Cardiac septum (tissue), 1 donor: ENCODE data around the gene EPB41L2. TPM values are rescaled to one million over a fixed set of nuclear protein-coding genes. Genes with fewer than 3 reads are reported as not detected.

Source experiments
- DNase-seq: peaks from one replicate; pipeline ENCODE4 v3.0.0-alpha.2; 2020; ENCODE audit warnings: low spot score
- intact Hi-C: fragments of 100-400 bp; cut with DNase I; formaldehyde crosslinking; loops from one replicate; pipeline ENCODE4 v1.14.0; 2022
- total RNA-seq: library from RNA; stranded (reverse); fragmentation: NEBNext Ultra II Directional; extraction: Animal tissue kit (Norgen Biotek cat#: 25700); gene quantifications from one replicate; pipeline ENCODE4 v1.2.1, GENCODE V29; 2021
- donor health status: DM: no; HTN: no; CAD: no.

EPB41L2 gene
- total RNA-seq, 1 donor from 2014 or later: 54.1 TPM

GRCh38 chr6:130858498-130859160 lies 204.4 kb downstream of the EPB41L2 start:
- no peak for DNase-seq
- intact Hi-C loops: no loop called here

GRCh38 chr6:130858054-130858453 lies 205.0 kb downstream of the EPB41L2 start:
- no peak for DNase-seq
- intact Hi-C loops: no loop called here

- intact Hi-C loops: no loop called here
These were observed 209.4 kb downstream of the EPB41L2 start for GRCh38 chr6:130853555-130854183.

DNA sequence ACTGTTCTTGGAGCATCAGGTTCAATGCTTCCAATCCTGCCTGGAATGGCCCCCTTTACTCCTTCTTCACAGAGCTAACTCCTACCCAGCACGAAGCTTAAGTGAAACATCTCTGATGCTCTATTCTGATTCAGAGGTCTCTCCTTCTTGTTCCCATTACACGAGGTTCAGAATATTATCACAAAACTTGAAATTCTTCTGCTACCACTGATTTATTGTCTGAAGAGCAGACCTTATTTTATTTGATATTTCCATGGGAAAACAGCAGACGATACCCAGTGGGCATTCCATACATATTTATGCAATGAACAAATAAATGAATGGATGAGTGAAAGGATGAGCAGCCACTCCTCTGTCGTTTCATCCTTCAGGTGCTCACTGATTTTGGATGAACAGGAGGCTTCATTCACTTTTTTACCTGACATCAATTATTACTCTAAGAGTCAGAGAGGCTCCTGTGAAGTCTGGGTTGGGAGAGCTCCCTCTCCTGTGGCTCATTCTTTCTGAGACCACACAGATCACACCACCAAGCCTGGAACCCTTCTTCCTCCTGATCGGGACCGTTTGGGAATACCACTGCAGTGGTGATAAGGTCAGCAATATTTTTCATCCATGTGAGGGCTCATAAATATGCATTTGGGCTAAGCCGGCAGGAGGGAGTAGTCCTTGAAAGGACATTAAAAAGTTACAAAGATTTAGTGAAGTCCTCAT lies 210.0 kb downstream of the EPB41L2 start:
- intact Hi-C loops: no loop called here
- DNase-seq: no peak

More at GRCh38 chr6:130853555-130854183, 209.4 kb downstream of the EPB41L2 start:
- DNase-seq: no peak

GRCh38 chr6:130851026-130851425 lies 212.0 kb downstream of the EPB41L2 start:
- DNase-seq: no peak
- intact Hi-C loops: no loop called here

DNA sequence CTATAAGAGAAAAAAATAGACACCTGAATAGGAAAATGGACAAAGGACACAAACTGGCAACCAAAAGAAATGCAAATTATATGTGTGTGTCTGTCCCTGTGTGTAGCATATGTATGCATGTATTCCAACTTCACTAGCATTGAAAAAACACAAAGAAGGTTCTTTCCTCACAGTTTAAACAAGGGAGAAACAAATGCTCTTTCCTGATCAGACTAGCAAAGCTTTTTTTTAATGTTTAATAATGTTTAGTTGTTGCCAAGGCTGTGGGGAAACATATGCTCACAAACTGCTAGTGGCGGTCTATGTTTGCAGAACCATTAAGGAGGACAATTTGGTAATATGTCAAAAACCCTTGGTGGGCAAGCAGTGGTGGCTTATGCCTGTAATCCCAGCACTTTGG lies 213.5 kb downstream of the EPB41L2 start:
- intact Hi-C loops: loop anchor here (10.0 kb wide), 1 partner anchor 525 kb away; no protein-coding TSS in a partner anchor

DNA sequence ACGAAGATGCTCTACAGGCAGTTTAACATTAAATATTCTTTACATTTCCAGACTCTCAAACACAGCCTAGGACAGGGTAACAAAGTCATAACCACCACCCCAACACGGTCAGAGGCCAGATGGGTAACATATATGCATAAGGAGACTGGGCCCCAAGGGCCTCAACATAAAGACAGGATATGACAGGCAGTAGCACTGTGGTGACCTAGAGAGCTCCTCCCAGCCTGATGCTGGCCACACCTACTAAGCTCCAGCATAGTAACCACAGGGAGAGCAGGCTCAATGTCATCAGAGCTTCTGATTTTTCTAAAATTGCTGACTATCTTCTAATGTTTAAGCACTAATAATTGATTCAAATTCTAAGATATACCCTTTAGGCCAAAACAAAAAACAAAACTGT lies 214.1 kb downstream of the EPB41L2 start:
- intact Hi-C loops: loop anchor here (10.0 kb wide), 1 partner anchor 524 kb away; no protein-coding TSS in a partner anchor

More for the DNA sequence above, 213.5 kb downstream of the EPB41L2 start:
- DNase-seq: no peak

GRCh38 chr6:130847001-130847910 lies 215.8 kb downstream of the EPB41L2 start:
- DNase-seq: no peak
- intact Hi-C loops: loop anchor here (10.0 kb wide), 1 partner anchor 522 kb away; no protein-coding TSS in a partner anchor

More for the DNA sequence above, 214.1 kb downstream of the EPB41L2 start:
- DNase-seq: no peak

- DNase-seq: no peak
- intact Hi-C loops: loop anchor here (10.0 kb wide), 1 partner anchor 522 kb away; no protein-coding TSS in a partner anchor
These were observed 216.5 kb downstream of the EPB41L2 start for GRCh38 chr6:130846501-130846900.

DNA sequence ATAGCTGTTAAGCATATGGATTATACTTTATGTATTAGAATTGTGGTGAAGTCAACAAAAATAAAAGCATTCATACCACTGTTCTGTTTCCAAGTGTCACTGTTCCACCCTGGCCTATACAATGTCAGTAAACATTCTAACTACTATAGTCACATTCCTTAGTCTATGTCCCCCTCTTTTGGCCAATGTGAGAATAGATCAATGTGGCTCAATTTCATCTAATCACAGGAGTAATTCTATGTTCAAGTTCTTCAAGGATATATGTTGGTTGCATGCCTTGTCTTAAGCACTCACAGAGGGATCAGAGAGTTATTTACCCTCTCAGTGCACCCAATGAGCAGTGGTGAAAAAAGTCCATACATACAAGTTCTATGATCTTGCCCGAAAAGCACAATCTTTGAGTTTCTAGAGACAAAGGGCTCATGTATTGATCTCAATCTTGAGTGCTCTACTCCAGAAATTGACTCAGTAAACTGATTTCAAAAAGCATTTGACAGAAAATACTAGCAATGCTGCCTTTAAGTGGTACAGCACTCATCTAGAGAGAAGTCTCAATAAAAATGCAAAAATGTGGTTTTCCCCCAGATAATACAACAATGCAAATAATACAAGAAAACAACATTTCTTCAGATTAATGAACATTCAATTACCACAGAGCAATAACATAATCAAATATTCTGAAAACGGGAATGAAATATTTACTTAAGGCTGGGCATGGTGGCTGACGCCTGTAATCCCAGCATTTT lies 219.3 kb downstream of the EPB41L2 start:
- intact Hi-C loops: loop anchor here (10.0 kb wide), 1 partner anchor 519 kb away; no protein-coding TSS in a partner anchor

GRCh38 chr6:130841128-130841728 lies 221.8 kb downstream of the EPB41L2 start:
- intact Hi-C loops: loop anchor here (10.0 kb wide), 1 partner anchor 516 kb away; no protein-coding TSS in a partner anchor
- DNase-seq: no peak

More for the DNA sequence above, 219.3 kb downstream of the EPB41L2 start:
- DNase-seq: no peak

GRCh38 chr6:130840050-130840449 lies 223.0 kb downstream of the EPB41L2 start:
- no peak for DNase-seq
- intact Hi-C loops: loop anchor here (10.0 kb wide), 1 partner anchor 515 kb away; no protein-coding TSS in a partner anchor

DNA sequence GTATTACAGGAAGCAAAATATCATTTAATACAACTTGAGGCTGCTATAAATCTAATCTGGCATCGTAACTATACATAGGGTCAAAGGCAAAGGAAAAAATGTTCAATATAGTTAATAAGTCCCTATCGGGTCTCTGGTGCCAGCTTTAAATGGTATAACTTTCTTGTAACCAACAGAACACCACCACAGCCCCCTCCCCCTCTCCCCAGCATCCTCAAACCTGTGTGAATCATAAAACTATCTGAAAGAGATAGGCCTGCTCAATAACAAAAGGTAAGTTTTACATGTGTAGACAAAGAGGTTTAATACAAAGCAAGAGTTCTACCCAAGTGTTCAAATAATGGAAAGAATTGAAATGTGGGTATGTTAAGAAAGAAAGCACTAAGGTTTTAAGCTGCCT lies 223.7 kb downstream of the EPB41L2 start:
- no peak for DNase-seq
- intact Hi-C loops: no loop called here

DNA sequence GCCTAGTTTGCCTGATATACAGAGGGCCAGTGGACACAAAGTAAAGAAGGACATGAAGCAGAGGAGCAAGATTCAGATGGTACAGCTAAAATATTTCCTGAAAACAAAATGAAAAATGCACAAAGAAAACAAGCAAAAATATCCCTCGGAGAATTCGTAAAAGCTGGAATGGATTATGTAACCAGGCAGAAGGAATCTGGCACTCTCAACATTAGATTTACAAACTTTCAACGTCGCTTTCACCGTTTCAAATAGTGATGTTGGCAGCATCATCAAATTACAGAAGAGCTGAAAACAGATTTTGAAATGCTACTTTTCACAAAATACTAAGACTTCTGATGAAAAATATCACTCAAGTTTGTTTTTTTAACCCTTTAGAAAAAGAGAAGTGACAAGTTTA lies 224.1 kb downstream of the EPB41L2 start:
- intact Hi-C loops: no loop called here

GRCh38 chr6:130838250-130838860 lies 224.7 kb downstream of the EPB41L2 start:
- intact Hi-C loops: no loop called here
- DNase-seq: no peak

More for the DNA sequence above, 224.1 kb downstream of the EPB41L2 start:
- no peak for DNase-seq

DNA sequence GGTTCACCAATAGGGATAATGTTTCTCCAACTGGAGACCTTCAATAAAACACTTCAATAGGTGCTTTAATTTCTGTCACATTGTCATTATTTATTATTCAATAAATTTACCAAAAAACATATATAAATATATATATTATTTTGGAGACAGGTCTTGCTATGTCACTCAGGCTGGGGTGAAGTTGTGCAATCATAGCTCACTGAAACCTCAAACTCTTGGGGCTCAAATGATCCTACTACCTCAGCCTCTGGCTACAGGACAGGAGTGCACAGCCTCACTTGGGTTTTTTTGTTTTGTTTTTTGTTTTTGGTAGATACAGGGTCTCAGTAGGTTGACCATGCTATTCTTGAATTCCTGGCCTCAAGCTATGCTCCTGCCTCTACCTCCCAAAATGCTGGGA lies 226.0 kb downstream of the EPB41L2 start:
- intact Hi-C loops: no loop called here
- no peak for DNase-seq

- intact Hi-C loops: no loop called here
- DNase-seq: no peak
These were observed 226.9 kb downstream of the EPB41L2 start for GRCh38 chr6:130836055-130836640.
